ENCODE measurements around the gene NSD1. TPM values are rescaled to one million over a fixed set of nuclear protein-coding genes. Genes with fewer than 3 reads are reported as not detected.

NSD1 gene
- total RNA-seq, 1 experiment from 2014 or later: 62.2 TPM

GRCh38 chr5:177301503-177302165, 168.1 kb downstream of the NSD1 start:
- intact Hi-C loops (cut with micrococcal nuclease; ENCODE audit: unreplicated experiment): loop anchor here (2.0 to 5.0 kb wide), 4 partner anchors 164 to 654 kb away; partner anchors contain the start of genes DDX41 and TSPAN17
- H4K20me1 ChIP-seq (ENCODE audit: insufficient read depth): peaks cover 30% of the 10 kb centered on the region
- POLR2A ChIA-PET (ENCODE audit: unreplicated experiment): interaction anchor here (0.6 kb wide), 3 partner anchors 76 to 107 kb away, joined by 3 to 14 read pairs (median 4); no protein-coding TSS in a partner anchor
- peak overlapping the region; percentile 97 for H3K4me2 ChIP-seq
- H3K4me3 ChIP-seq: no peak overlapping the region
- TF ChIP-seq EZH2 (IDR thresholded peaks at IDR 0.05; ENCODE audit: low read depth) (no peak), CTCF (conservative IDR thresholded peaks at IDR 0.05) (no peak)
- H3K79me2 ChIP-seq (ENCODE audit: low read depth): peaks cover 25% of the 10 kb centered on the region
- H3K27ac ChIP-seq: peak overlapping the region; percentile 55
- H3K4me1 ChIP-seq (replicated peaks; ENCODE audit: insufficient read depth): peaks cover 40% of the 10 kb centered on the region
- H3K27me3 ChIP-seq (ENCODE audit: insufficient read depth, low read depth): no peaks in the 10 kb centered on the region
- CTCF ChIA-PET: interaction anchor here (0.6 to 0.9 kb wide), 2 partner anchors 50 to 144 kb away, joined by 3 to 4 read pairs; partner anchors contain the start of gene LMAN2
- H3K36me3 ChIP-seq (ENCODE audit: low read depth): no peaks in the 10 kb centered on the region; the same call in none of the 2 replicates
- H3F3A ChIP-seq (ENCODE audit: insufficient read depth, low read depth): peaks cover 47% of the 10 kb centered on the region
- no peaks in the 10 kb centered on the region for H3K9me3 ChIP-seq (ENCODE audit: insufficient read depth, low read depth)
- H2AFZ ChIP-seq: no peak overlapping the region
- DNase-seq: peak; percentile 88 to 90
- H3K9me2 ChIP-seq (ENCODE audit: insufficient read depth): no peaks in the 10 kb centered on the region
- BruUV-seq (replicated peaks): no TSS peak

GRCh38 chr5:177302354-177303110, 169.0 kb downstream of the NSD1 start:
- H3K4me1 ChIP-seq (replicated peaks; ENCODE audit: insufficient read depth): peaks cover 40% of the 10 kb centered on the region
- peaks cover 30% of the 10 kb centered on the region for H4K20me1 ChIP-seq (ENCODE audit: insufficient read depth)
- no peaks in the 10 kb centered on the region for H3K9me3 ChIP-seq (ENCODE audit: insufficient read depth, low read depth)
- no peaks in the 10 kb centered on the region for H3K9me2 ChIP-seq (ENCODE audit: insufficient read depth)
- intact Hi-C loops (cut with micrococcal nuclease; ENCODE audit: unreplicated experiment): loop anchor here (5.0 kb wide), 3 partner anchors 165 to 655 kb away; partner anchors contain the start of genes DDX41 and TSPAN17
- no TSS peak for BruUV-seq (replicated peaks)
- DNase-seq: no peak
- H3F3A ChIP-seq (ENCODE audit: insufficient read depth, low read depth): peaks cover 47% of the 10 kb centered on the region
- peaks cover 25% of the 10 kb centered on the region for H3K79me2 ChIP-seq (ENCODE audit: low read depth)
- POLR2A ChIA-PET (ENCODE audit: unreplicated experiment): interaction anchor here (0.6 kb wide), 1 partner anchor 108 kb away, joined by 14 read pairs; no protein-coding TSS in a partner anchor
- peak overlapping the region; percentile 97 for H3K4me2 ChIP-seq
- no peaks in the 10 kb centered on the region for H3K27me3 ChIP-seq (ENCODE audit: insufficient read depth, low read depth)
- CTCF ChIA-PET: interaction anchor here (0.9 kb wide), 1 partner anchor 49 kb away, joined by 4 read pairs; the partner anchor contains the start of gene LMAN2
- H3K4me3 ChIP-seq: peak overlapping the region; percentile 100; the same call in 1 of the 2 replicates
- H2AFZ ChIP-seq: no peak overlapping the region
- peaks cover 3% of the 10 kb centered on the region for H3K36me3 ChIP-seq (ENCODE audit: low read depth)
- TF ChIP-seq EZH2 (IDR thresholded peaks at IDR 0.05; ENCODE audit: low read depth): no peak
- TF ChIP-seq CTCF (conservative IDR thresholded peaks at IDR 0.05): no peak
- H3K27ac ChIP-seq: peak overlapping the region; percentile 55
